Fibroblast of lung (primary cell): Measurements from ENCODE around the gene FMNL3.

Experiments used
- EZH2 ChIP-seq: IDR thresholded peaks from 2 replicates; pipeline ENCODE4 v1.5.1; 2012; ENCODE audit warnings: low read length, control low read depth, mild to moderate bottlenecking; ENCODE audit errors: missing control alignments
- TF ChIP-seq, protein P1 (sequence below), 2 donors: IDR thresholded peaks in 1 of 2; conservative IDR thresholded peaks in 1 of 2; 1 replicate in 1 of 2; 2 replicates in 1 of 2; pipeline ENCODE4 v1.5.1; 2011 to 2012; ENCODE audit warnings: low read length in 2 of 2, control low read depth in 1 of 2, inconsistent platforms in 1 of 2, low read depth in 1 of 2, mild to moderate bottlenecking in 1 of 2

DNA sequence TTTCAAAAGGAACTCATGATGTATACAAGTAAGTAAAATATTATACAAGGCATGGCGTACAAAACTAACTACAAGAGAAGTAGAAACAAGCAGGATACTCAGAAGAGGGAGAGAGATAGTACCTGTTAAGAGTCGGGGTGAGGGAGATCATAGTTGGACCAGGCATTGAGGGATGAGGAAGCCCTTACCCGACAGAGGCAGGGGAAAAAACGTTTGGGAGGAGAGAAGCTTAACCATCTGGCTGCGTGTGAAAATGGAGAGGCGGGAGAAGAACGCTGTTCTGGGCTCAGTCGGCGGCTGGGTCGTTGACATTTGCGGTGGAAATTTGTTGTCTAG lies 575 bp upstream of the FMNL3 start:
- TF ChIP-seq, protein P1, sequence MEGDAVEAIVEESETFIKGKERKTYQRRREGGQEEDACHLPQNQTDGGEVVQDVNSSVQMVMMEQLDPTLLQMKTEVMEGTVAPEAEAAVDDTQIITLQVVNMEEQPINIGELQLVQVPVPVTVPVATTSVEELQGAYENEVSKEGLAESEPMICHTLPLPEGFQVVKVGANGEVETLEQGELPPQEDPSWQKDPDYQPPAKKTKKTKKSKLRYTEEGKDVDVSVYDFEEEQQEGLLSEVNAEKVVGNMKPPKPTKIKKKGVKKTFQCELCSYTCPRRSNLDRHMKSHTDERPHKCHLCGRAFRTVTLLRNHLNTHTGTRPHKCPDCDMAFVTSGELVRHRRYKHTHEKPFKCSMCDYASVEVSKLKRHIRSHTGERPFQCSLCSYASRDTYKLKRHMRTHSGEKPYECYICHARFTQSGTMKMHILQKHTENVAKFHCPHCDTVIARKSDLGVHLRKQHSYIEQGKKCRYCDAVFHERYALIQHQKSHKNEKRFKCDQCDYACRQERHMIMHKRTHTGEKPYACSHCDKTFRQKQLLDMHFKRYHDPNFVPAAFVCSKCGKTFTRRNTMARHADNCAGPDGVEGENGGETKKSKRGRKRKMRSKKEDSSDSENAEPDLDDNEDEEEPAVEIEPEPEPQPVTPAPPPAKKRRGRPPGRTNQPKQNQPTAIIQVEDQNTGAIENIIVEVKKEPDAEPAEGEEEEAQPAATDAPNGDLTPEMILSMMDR (conservative IDR thresholded peaks at IDR 0.05 in 1 of 2, IDR thresholded peaks at IDR 0.05 in 1 of 2; ENCODE audit: low read depth in 1 of 2, low read length in 2 of 2): no peak
- no peak for TF ChIP-seq EZH2
